Heart right ventricle (tissue), 16 donors: ENCODE results near the gene PCDHGA8. TPM values are rescaled to one million over a fixed set of nuclear protein-coding genes. Genes with fewer than 3 reads are reported as not detected.
"Not testable (repeated sequence)": the region's sequence is repeated elsewhere in the genome, so short reads cannot be mapped to it uniquely, and the experiment has no call there.

Experiments used
- ATAC-seq, 8 donors: fragments of 200-7000 bp; cut with Tn5 transposase; one replicate each; pipeline ENCODE4 v1.9.1; 2020; ENCODE audit warnings: mild to moderate bottlenecking in 8 of 8, moderate library complexity in 8 of 8, moderate number of reproducible peaks in 1 of 8
- DNase-seq, 2 donors: peaks; one replicate each; pipeline ENCODE4 v3.0.0-alpha.2; 2020
- H3K27ac ChIP-seq, 10 donors: fragments of 200-600 bp; sonication (generic) in 2 of 10; one replicate each; pipeline versions ENCODE4 v1.5.0 to v1.8.0; 2020 to 2022; ENCODE audit warnings: mild to moderate bottlenecking in 3 of 10
- H3K27me3 ChIP-seq, 7 donors: fragments of 200-600 bp; one replicate each; pipeline ENCODE4 v1.8.0; 2021 to 2022; ENCODE audit warnings: mild to moderate bottlenecking in 2 of 7
- H3K36me3 ChIP-seq, 9 donors: fragments of 200-600 bp; sonication (generic) in 1 of 9; one replicate each; pipeline versions ENCODE4 v1.5.0 to v1.8.0; 2020 to 2022; ENCODE audit warnings: mild to moderate bottlenecking in 2 of 9
- H3K4me1 ChIP-seq, 9 donors: fragments of 200-600 bp; sonication (generic) in 1 of 9; one replicate each; pipeline versions ENCODE4 v1.5.0 to v1.8.0; 2020 to 2022; ENCODE audit warnings: mild to moderate bottlenecking in 4 of 9
- H3K4me3 ChIP-seq, 10 donors: fragments of 200-600 bp; sonication (generic) in 2 of 10; one replicate each; pipeline versions ENCODE4 v1.5.0 to v1.8.0; 2020 to 2022; ENCODE audit warnings: mild to moderate bottlenecking in 7 of 10, moderate library complexity in 2 of 10
- H3K9me3 ChIP-seq, 11 donors: fragments of 200-600 bp in 10 of 11; sonication (generic) in 2 of 11; one replicate each; pipeline versions ENCODE4 v1.5.0 to v1.8.0; 2013 to 2022; ENCODE audit warnings: mild to moderate bottlenecking in 2 of 11, control low read depth in 1 of 11, moderate library complexity in 1 of 11
- CTCF ChIP-seq, 9 donors: fragments of 200-600 bp; sonication (generic) in 2 of 9; IDR thresholded peaks; one replicate each; pipeline versions ENCODE4 v1.5.0 to v1.8.0; 2021 to 2022; ENCODE audit warnings: antibody characterized with exemption in 9 of 9, mild to moderate bottlenecking in 5 of 9, moderate library complexity in 1 of 9
- WGBS, 2 donors: extraction: QIAGEN DNeasy Blood & Tissue Kit; methylation state at CpG; one replicate each; pipeline ENCODE4 v1.1.7; 2013; ENCODE audit warnings: inconsistent platforms in 1 of 2; 5-methylcytosine and 5-hydroxymethylcytosine counted together
- intact Hi-C, 10 donors: fragments of 100-400 bp; cut with DNase I; formaldehyde crosslinking; loops; one replicate each; pipeline versions ENCODE4 v1.11.1 to v1.14.2; 2022
- polyA plus RNA-seq, 2 donors: library from polyadenylated mRNA; stranded (reverse); fragments of 200-250 nt; gene quantifications; one replicate each; pipeline ENCODE4 v1.2.3, GENCODE V29; 2013
- total RNA-seq, 10 donors: library from RNA; stranded (reverse); fragmentation: NEBNext Ultra II Directional in 3 of 10; extraction: Animal tissue kit (Norgen Biotek cat#: 25700) in 3 of 10; gene quantifications; one replicate each; pipeline versions ENCODE4 v1.2.1 to v1.2.4, GENCODE V29; 2021 to 2023
- donor health status: Arrhythmogenic right ventricular cardiomyopathy.
- donor health status: ischemic (EF 13 %, LVEDD 7.1; RV severe dilation, severe dysfunction).
- donor health status: healthy with polysubstance abuse.
- donor health status: DM: no; HTN: yes; CAD: no.
- donor health status: DM: no; HTN: no; CAD: no.
- donor health status: ischemic (EF 25% LVEDD 6.9; RV normal size, moderate dysfunction).
- donor health status: ischemic (EF 25% LVEDD 5.7; RV mildly dilated, moderate dysfunction).
- donor health status: healthy.
- donor health status: DM: yes; HTN: yes; CAD: no.
- donor health status: Ischemic cardiomyopathy.
- donor health status: ischemic (EF 35%, LVEDD 5.7; RV mildly dilated, moderate dysfunction).
- donor health status: nonischemic (EF 11% LVEDD 7.7; RV severe dilation, severe dysfunction).
- donor health status: DM: yes; HTN: yes; CAD: no.
- donor health status: PGD.
- donor health status: ischemic (EF 29% LVEDD 5.4; RV normal size, mild dysfunction).
- donor health status: nonischemic (EF 23%, LVEDD 6.1; RV moderate dilation, normal function).

PCDHGA8 gene
- total and polyA plus RNA-seq, 12 donors, result 0.28 to 11.2 (median 8.5) TPM

DNA sequence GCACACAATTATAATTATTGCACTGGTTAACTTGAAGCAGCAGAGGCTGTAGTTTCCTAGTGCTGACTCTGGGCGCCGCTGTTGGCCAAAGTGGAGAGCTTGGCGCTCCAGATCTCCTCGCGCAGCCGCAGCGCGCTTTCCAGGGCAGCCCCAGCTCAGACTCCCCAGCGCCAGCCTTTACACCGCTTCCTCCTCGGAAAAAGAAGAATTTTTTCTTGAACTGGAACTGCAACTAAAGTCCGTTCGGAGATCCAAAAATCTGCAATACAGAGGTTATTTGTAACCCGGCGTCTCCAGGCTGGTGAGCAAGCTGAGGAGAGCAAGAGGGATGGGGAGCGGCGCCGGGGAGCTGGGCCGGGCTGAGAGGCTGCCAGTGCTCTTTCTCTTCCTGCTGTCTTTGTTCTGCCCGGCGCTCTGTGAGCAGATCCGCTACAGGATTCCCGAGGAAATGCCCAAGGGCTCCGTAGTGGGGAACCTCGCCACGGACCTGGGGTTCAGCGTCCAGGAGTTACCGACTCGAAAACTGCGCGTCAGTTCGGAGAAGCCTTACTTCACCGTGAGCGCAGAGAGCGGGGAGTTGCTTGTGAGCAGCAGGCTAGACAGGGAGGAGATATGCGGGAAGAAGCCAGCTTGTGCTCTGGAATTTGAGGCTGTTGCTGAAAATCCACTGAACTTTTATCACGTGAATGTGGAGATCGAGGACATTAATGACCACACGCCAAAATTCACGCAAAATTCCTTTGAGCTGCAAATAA, 4.7 kb upstream of the PCDHGA8 start, which contains the start of gene PCDHGB4:
PCDHGB4 (plus strand) TSS at position 142 of the 755 bp plus-strand sequence; CDS start at position 329, 187 bp downstream.
- peaks cover 0 to 50% (median 0%) of the 10 kb centered on the region in 7 donors for H3K27me3 ChIP-seq
- DNase-seq, H3K27ac ChIP-seq, intact Hi-C loops: not testable (repeated sequence)
- peaks cover 0 to 28% (median 0%) of the 10 kb centered on the region in 9 donors for H3K36me3 ChIP-seq
- H3K4me1 ChIP-seq, result peaks cover 0 to 14% (median 0%) of the 10 kb centered on the region in 9 donors
- ATAC-seq, result peak; percentile 79 to 92 (median 85)
- TF ChIP-seq CTCF (IDR thresholded peaks at IDR 0.05), result peak; percentile 14 to 64 (median 53)
- H3K9me3 ChIP-seq, result peaks cover 0 to 97% (median 57%) of the 10 kb centered on the region in 11 donors
- H3K4me3 ChIP-seq, result peak within 1 kb of the TSS in 7 of 10 donors; percentile 4 to 42 (median 34)
- WGBS, 2 donors, result 16 to 18% methylated on average over 19 to 20 of the region's 40 CpGs

DNA sequence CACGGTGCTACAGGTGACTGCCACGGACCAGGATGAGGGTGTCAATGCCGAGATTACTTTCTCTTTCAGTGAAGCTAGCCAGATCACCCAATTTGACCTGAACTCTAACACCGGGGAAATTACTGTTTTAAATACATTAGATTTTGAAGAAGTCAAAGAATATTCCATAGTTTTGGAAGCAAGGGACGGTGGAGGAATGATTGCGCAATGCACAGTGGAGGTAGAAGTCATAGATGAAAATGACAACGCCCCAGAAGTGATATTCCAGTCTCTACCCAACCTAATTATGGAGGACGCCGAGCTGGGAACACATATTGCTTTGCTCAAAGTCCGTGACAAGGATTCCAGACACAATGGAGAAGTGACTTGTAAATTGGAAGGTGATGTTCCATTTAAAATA, 3.8 kb upstream of the PCDHGA8 start:
- TF ChIP-seq CTCF (IDR thresholded peaks at IDR 0.05), result no peak
- H3K36me3 ChIP-seq, result peaks cover 0 to 28% (median 3%) of the 10 kb centered on the region in 9 donors
- H3K27me3 ChIP-seq, result peaks cover 0 to 50% (median 0%) of the 10 kb centered on the region in 7 donors
- peaks cover 0 to 97% (median 62%) of the 10 kb centered on the region in 11 donors for H3K9me3 ChIP-seq
- no peak overlapping the region for H3K27ac ChIP-seq
- H3K4me1 ChIP-seq, result peaks cover 0 to 14% (median 0%) of the 10 kb centered on the region in 9 donors
- H3K4me3 ChIP-seq, result no peak overlapping the region
- no peak for ATAC-seq
- intact Hi-C loops, result no loop called here
- 56 to 58% methylated on average over 10 of the region's 10 CpGs for WGBS, 2 donors
- DNase-seq, result no peak

GRCh38 chr5:141389153-141390042, 3.0 kb upstream of the PCDHGA8 start:
- Histone ChIP-seq H3K4me1 (peaks cover 0 to 14% (median 0%) of the 10 kb centered on the region in 9 donors), H3K27me3 (peaks cover 0 to 56% (median 0%) of the 10 kb centered on the region in 7 donors), H3K9me3 (peaks cover 0 to 97% (median 65%) of the 10 kb centered on the region in 11 donors), H3K4me3 (no peak overlapping the region), H3K27ac (no peak overlapping the region), H3K36me3 (peaks cover 0 to 28% (median 3%) of the 10 kb centered on the region in 9 donors)
- DNase-seq (no peak), ATAC-seq (no peak)
- 40% methylated on average over 77 of the region's 77 CpGs for WGBS, 2 donors
- intact Hi-C loops, result loop anchor here in 1 of 10 donors (5.0 kb wide), 1 partner anchor 37 kb away; the partner anchor contains the start of gene PCDHGB1
- TF ChIP-seq CTCF (IDR thresholded peaks at IDR 0.05), result no peak

DNA sequence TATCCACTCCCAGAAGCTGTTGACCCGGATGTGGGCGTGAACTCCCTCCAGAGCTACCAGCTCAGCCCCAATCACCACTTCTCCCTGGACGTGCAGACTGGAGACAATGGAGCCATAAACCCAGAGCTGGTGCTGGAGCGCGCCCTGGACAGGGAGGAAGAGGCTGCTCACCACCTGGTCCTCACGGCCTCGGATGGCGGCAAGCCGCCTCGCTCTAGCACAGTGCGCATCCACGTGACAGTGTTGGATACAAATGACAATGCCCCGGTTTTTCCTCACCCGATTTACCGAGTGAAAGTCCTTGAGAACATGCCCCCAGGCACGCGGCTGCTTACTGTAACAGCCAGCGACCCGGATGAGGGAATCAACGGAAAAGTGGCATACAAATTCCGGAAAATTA, 834 bp downstream of the PCDHGA8 start:
- Histone ChIP-seq H3K9me3 (peaks cover 0 to 95% (median 57%) of the 10 kb centered on the region in 11 donors), H3K27me3 (peaks cover 0 to 74% (median 0%) of the 10 kb centered on the region in 7 donors), H3K4me1 (peaks cover 0 to 8% (median 0%) of the 10 kb centered on the region in 9 donors), H3K27ac (no peak overlapping the region), H3K36me3 (peaks cover 0 to 28% (median 3%) of the 10 kb centered on the region in 9 donors), H3K4me3 (no peak overlapping the region)
- intact Hi-C loops, result loop anchor here in 1 of 10 donors (5.0 kb wide), 1 partner anchor 41 kb away; the partner anchor contains the start of gene PCDHGB1
- TF ChIP-seq CTCF (IDR thresholded peaks at IDR 0.05), result no peak
- ATAC-seq, result peak in 1 of 8 donors; percentile 32
- WGBS, 2 donors, result 46 to 54% methylated on average over 21 of the region's 21 CpGs
- DNase-seq, result no peak

- H3K27ac ChIP-seq, DNase-seq, H3K4me3 ChIP-seq, ATAC-seq, H3K4me1 ChIP-seq: not testable (repeated sequence)
- Histone ChIP-seq H3K36me3 (peaks cover 0 to 30% (median 3%) of the 10 kb centered on the region in 9 donors), H3K9me3 (peaks cover 0 to 94% (median 55%) of the 10 kb centered on the region in 11 donors), H3K27me3 (peaks cover 0 to 73% (median 0%) of the 10 kb centered on the region in 7 donors)
- intact Hi-C loops, result loop anchor here in 1 of 10 donors (5.0 kb wide), 1 partner anchor 42 kb away; the partner anchor contains the start of gene PCDHGB1
- 40 to 45% methylated on average over 42 to 44 of the region's 53 CpGs for WGBS, 2 donors
Measured at GRCh38 chr5:141394401-141395187, 2.2 kb downstream of the PCDHGA8 start.
